ENCODE data around the gene BAIAP2L1.
A peak's percentile ranks its signal among the peaks of the same experiment; 100 is the strongest.

Gene BAIAP2L1

DNA sequence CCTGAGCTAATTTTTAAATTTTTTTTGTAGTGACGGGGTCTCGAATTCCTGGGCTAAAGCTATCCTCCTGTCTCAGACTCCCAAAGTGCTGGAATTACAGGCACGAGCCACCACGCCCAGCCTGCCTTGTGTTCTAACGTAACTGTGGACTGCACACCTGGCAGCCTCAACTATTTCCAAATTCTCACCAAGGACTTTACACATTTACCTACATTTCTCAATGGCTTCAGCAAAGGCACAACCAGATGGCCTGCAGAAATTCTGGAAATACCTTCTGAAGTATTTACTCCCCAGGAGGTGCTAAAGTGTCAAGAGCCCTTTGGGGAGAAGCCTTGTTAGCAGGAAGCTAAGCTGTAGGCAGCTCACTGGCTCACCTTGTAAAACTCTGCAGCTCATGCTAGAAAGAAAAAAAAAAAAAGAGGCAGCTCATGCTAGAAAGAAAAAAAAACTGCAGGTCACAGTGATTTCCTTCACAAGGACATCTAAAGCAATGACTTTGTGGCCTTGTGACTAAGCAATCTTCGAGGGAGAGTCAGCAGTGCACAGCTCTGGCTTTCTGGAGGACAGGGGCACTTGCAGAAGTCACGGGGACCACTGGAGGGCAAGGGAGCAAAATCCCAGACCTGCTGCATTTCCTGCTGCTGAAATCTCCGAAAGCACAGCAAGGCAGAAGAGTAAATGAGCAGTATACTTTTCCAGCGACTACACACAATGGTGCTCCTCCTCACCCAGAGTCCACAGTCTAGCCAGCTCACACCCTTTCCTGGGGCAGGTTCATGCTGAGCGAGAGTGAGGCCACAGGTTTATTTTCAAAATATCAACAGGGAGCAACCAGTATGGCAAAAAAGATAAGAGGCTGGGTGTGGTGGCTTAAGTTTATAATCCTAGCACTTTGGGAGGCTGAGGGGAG, 40.4 kb downstream of the BAIAP2L1 start:
- Histone ChIP-seq H3K4me1 (ENCODE audit: control insufficient read depth, insufficient read depth, low read length) (no peaks in the 10 kb centered on the region), H3K9me3 (ENCODE audit: control insufficient read depth, insufficient read depth, low read depth, low read length) (no peaks in the 10 kb centered on the region), H3K4me3 (ENCODE audit: low read depth, low read length) (no peak overlapping the region), H3K36me3 (ENCODE audit: control insufficient read depth in 2 of 2, insufficient read depth in 1 of 2, low read length in 2 of 2) (no peaks in the 10 kb centered on the region; a peak in 1 of 3 replicates), H3K27ac (ENCODE audit: extremely low read depth, low read depth, low read length) (no peak overlapping the region)
- CTCF ChIA-PET, result interaction anchor here (0.6 kb wide), 1 partner anchor 403 kb away, joined by 3 read pairs; no protein-coding TSS in a partner anchor
- POLR2A ChIA-PET, result interaction anchor here (0.7 kb wide), 2 partner anchors 19 to 27 kb away, joined by 5 read pairs; no protein-coding TSS in a partner anchor
- TF ChIP-seq ZNF366 (tag by site-specific recombination; conservative IDR thresholded peaks at IDR 0.05) (no peak), ZNF549 (tag by site-specific recombination; IDR thresholded peaks at IDR 0.05) (no peak), ZNF707 (tag by site-specific recombination; IDR thresholded peaks at IDR 0.05) (no peak), SCRT2 (tag by site-specific recombination; IDR thresholded peaks at IDR 0.05) (peak; percentile 37; the same call in 1 of the 2 replicates), KLF1 (tag by site-specific recombination; IDR thresholded peaks at IDR 0.05) (peak; percentile 81), SCRT1 (tag by site-specific recombination; IDR thresholded peaks at IDR 0.05; ENCODE audit: borderline replicate concordance) (peak; percentile 45; the same call in 1 of the 2 replicates), ZIC2 (tag by site-specific recombination; IDR thresholded peaks at IDR 0.05) (peak; percentile 90)
- TF ChIP-seq, protein P1, sequence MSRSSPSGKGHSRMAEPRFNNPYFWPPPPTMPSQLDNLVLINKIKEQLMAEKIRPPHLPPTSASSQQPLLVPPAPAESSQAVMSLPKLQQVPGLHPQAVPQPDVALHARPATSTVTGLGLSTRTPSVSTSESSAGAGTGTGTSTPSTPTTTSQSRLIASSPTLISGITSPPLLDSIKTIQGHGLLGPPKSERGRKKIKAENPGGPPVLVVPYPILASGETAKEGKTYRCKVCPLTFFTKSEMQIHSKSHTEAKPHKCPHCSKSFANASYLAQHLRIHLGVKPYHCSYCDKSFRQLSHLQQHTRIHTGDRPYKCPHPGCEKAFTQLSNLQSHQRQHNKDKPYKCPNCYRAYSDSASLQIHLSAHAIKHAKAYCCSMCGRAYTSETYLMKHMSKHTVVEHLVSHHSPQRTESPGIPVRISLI (tag by site-specific recombination; IDR thresholded peaks at IDR 0.05), result 0 out of 2 replicates have a peak, but pooled peaks have one; percentile 33

DNA sequence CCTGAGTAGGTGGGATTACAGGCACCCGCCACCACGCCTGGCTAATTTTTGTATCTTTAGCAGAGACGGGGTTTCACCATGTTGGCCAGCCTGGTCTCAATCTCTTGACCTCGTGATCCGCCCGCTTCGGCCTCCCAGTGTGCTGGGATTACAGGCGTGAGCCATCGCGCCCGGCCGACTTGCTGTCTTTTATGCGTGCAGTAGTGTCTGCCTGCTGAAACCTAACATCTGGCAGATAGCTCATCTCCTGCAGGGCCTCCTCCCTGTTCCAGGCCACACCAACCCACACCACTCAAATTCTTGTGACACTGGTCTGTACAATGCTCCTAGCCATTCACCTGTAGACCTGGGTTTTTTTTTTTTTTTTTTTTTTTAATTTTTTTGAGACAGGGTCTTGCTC, 41.5 kb downstream of the BAIAP2L1 start:
- Histone ChIP-seq H3K36me3 (ENCODE audit: control insufficient read depth in 2 of 2, insufficient read depth in 1 of 2, low read length in 2 of 2) (no peaks in the 10 kb centered on the region; a peak in 1 of 3 replicates), H3K27ac (ENCODE audit: extremely low read depth, low read depth, low read length) (no peak overlapping the region), H3K9me3 (ENCODE audit: control insufficient read depth, insufficient read depth, low read depth, low read length) (no peaks in the 10 kb centered on the region), H3K4me1 (ENCODE audit: control insufficient read depth, insufficient read depth, low read length) (peaks cover under 1% of the 10 kb centered on the region; the same call in 1 of the 2 replicates), H3K4me3 (ENCODE audit: low read depth, low read length) (no peak overlapping the region)
- TF ChIP-seq, protein P2, sequence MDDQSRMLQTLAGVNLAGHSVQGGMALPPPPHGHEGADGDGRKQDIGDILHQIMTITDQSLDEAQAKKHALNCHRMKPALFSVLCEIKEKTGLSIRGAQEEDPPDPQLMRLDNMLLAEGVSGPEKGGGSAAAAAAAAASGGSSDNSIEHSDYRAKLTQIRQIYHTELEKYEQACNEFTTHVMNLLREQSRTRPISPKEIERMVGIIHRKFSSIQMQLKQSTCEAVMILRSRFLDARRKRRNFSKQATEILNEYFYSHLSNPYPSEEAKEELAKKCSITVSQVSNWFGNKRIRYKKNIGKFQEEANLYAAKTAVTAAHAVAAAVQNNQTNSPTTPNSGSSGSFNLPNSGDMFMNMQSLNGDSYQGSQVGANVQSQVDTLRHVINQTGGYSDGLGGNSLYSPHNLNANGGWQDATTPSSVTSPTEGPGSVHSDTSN (CRISPR knock-in tag; IDR thresholded peaks at IDR 0.05), result no peak
- TF ChIP-seq, protein P3, sequence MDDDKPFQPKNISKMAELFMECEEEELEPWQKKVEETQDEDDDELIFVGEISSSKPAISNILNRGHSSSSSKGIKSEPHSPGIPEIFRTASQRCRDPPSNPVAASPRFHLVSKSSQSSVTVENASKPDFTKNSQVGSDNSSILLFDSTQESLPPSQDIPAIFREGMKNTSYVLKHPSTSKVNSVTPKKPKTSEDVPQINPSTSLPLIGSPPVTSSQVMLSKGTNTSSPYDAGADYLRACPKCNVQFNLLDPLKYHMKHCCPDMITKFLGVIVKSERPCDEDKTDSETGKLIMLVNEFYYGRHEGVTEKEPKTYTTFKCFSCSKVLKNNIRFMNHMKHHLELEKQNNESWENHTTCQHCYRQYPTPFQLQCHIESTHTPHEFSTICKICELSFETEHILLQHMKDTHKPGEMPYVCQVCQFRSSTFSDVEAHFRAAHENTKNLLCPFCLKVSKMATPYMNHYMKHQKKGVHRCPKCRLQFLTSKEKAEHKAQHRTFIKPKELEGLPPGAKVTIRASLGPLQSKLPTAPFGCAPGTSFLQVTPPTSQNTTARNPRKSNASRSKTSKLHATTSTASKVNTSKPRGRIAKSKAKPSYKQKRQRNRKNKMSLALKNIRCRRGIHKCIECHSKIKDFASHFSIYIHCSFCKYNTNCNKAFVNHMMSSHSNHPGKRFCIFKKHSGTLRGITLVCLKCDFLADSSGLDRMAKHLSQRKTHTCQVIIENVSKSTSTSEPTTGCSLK (tag by site-specific recombination; IDR thresholded peaks at IDR 0.05), result no peak
- TF ChIP-seq BCL11A (tag by site-specific recombination; IDR thresholded peaks at IDR 0.05; ENCODE audit: low read depth) (no peak), ZNF132 (tag by site-specific recombination; IDR thresholded peaks at IDR 0.05; ENCODE audit: borderline replicate concordance) (no peak), ZNF501 (tag by site-specific recombination; IDR thresholded peaks at IDR 0.05) (no peak), ZNF239 (tag by site-specific recombination; IDR thresholded peaks at IDR 0.05) (no peak), ZNF223 (tag by site-specific recombination; IDR thresholded peaks at IDR 0.05) (no peak), KLF8 (tag by site-specific recombination; IDR thresholded peaks at IDR 0.05) (no peak), ZNF664 (tag by site-specific recombination; IDR thresholded peaks at IDR 0.05) (no peak), KLF9 (tag by site-specific recombination; IDR thresholded peaks at IDR 0.05; ENCODE audit: low read depth) (no peak)
- TF ChIP-seq, protein P4, sequence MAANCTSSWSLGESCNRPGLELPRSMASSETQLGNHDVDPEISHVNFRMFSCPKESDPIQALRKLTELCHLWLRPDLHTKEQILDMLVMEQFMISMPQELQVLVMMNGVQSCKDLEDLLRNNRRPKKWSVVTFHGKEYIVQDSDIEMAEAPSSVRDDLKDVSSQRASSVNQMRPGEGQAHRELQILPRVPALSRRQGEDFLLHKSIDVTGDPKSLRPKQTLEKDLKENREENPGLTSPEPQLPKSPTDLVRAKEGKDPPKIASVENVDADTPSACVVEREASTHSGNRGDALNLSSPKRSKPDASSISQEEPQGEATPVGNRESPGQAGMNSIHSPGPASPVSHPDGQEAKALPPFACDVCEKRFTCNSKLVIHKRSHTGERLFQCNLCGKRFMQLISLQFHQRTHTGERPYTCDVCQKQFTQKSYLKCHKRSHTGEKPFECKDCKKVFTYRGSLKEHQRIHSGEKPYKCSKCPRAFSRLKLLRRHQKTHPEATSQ (tag by site-specific recombination; IDR thresholded peaks at IDR 0.05), result no peak
- CTCF ChIA-PET, result interaction anchor here (0.6 to 0.8 kb wide), 2 partner anchors 43 to 404 kb away, joined by 3 read pairs; no protein-coding TSS in a partner anchor
- POLR2A ChIA-PET, result no interaction called here
